C4-2B (cell line): ENCODE results near the gene TWIST2.

ENCODE experiments used
- CTCF ChIP-seq: fragments of 450-650 bp; conservative IDR thresholded peaks from 2 replicates; pipeline ENCODE4 v1.5.1; 2017; ENCODE audit warnings: mild to moderate bottlenecking
- ZFX ChIP-seq: fragments of 450-650 bp; IDR thresholded peaks from 2 replicates; pipeline ENCODE4 v1.6.1; 2017

GRCh38 chr2:238915196-238915595 lies 67.3 kb downstream of the TWIST2 start:
- TF ChIP-seq CTCF (no peak), ZFX (no peak)
